T-cell (primary cell): ENCODE measurements around the gene SPHK2. TPM values are rescaled to one million over a fixed set of nuclear protein-coding genes. Genes with fewer than 3 reads are reported as not detected.

Source experiments
- ATAC-seq, 4 experiments: fragments of 200-7000 bp in 3 of 4; fragments of 150-1000 bp in 1 of 4; cut with Tn5 transposase; replicated peaks in 1 of 4; 1 replicate in 3 of 4; 2 replicates in 1 of 4; pipeline ENCODE4 v1.10.0; 2021; ENCODE audit warnings: moderate library complexity in 3 of 4, mild to moderate bottlenecking in 2 of 4, moderate number of reproducible peaks in 1 of 4
- CTCF ChIA-PET, 2 donors: fragments of 300-600 bp; sonication (Branson Sonifier 250); formaldehyde crosslinking; loops; one replicate each; lab custom pipeline; 2022; ENCODE audit warnings: antibody characterized with exemption in 2 of 2; lab: Charles Lee
- POLR2A ChIA-PET, 2 donors: fragments of 300-600 bp; sonication (Branson Sonifier 250); formaldehyde crosslinking; loops; one replicate each; lab custom pipeline; 2022; ENCODE audit warnings: antibody characterized with exemption in 2 of 2; lab: Charles Lee
- DNase-seq, 35 experiments: peaks; one replicate each; pipeline versions ENCODE4 v3.0.0 to v3.0.0-alpha.2; 2013 to 2023
- H3K27ac ChIP-seq: one replicate; pipeline ENCODE4 v1.5.1; 2013; ENCODE audit warnings: low read length
- H3K27me3 ChIP-seq, 2 experiments: replicated peaks in 1 of 2; 1 replicate in 1 of 2; 2 replicates in 1 of 2; pipeline versions ENCODE4 v1.6.1 to v1.7.0; 2013; ENCODE audit warnings: low read length in 1 of 2, mixed read lengths in 1 of 2; ENCODE audit not compliant: control insufficient read depth in 2 of 2, insufficient read depth in 2 of 2; ENCODE audit errors: extremely low read depth in 1 of 2
- H3K36me3 ChIP-seq, 2 donors: 1 replicate in 1 of 2; 2 replicates in 1 of 2; pipeline versions ENCODE4 v1.6.1 to v1.7.0; 2013; ENCODE audit warnings: low read length in 1 of 2; ENCODE audit not compliant: control insufficient read depth in 2 of 2, insufficient read depth in 1 of 2; ENCODE audit errors: extremely low read depth in 1 of 2
- H3K4me1 ChIP-seq, 2 experiments: 1 replicate in 1 of 2; 2 replicates in 1 of 2; pipeline versions ENCODE4 v1.6.1 to v1.7.0; 2013; ENCODE audit warnings: low read length in 2 of 2, mixed read lengths in 1 of 2; ENCODE audit not compliant: insufficient read depth in 2 of 2, control insufficient read depth in 1 of 2; ENCODE audit errors: extremely low read depth in 1 of 2
- H3K4me3 ChIP-seq, 2 donors: 1 replicate in 1 of 2; 2 replicates in 1 of 2; pipeline versions ENCODE4 v1.5.1 to v1.7.0; 2013; ENCODE audit warnings: mild to moderate bottlenecking in 2 of 2, low read length in 1 of 2, moderate library complexity in 1 of 2; ENCODE audit not compliant: control insufficient read depth in 1 of 2; ENCODE audit errors: extremely low read depth in 1 of 2
- H3K9me3 ChIP-seq: 2 replicates; pipeline ENCODE4 v1.7.0; 2013
- H3K27ac Mint-ChIP-seq, 2 donors: one replicate each; pipeline ENCODE4 v1.8.0; 2020 to 2021; ENCODE audit warnings: mild to moderate bottlenecking in 2 of 2, mixed read lengths in 2 of 2
- H3K27me3 Mint-ChIP-seq, 2 donors: one replicate each; pipeline ENCODE4 v1.8.0; 2021 to 2022; ENCODE audit warnings: mixed read lengths in 2 of 2
- H3K36me3 Mint-ChIP-seq: one replicate; pipeline ENCODE4 v1.8.0; 2021; ENCODE audit warnings: mixed read lengths
- H3K4me1 Mint-ChIP-seq, 3 donors: one replicate each; pipeline ENCODE4 v1.8.0; 2020 to 2022; ENCODE audit warnings: mixed read lengths in 3 of 3, mild to moderate bottlenecking in 1 of 3
- H3K4me3 Mint-ChIP-seq, 3 donors: one replicate each; pipeline ENCODE4 v1.8.0; 2020 to 2022; ENCODE audit warnings: mild to moderate bottlenecking in 3 of 3, mixed read lengths in 3 of 3, moderate library complexity in 3 of 3
- H3K9me3 Mint-ChIP-seq, 3 donors: one replicate each; pipeline ENCODE4 v1.8.0; 2020 to 2022; ENCODE audit warnings: mixed read lengths in 3 of 3
- WGBS: methylation state at CpG from one replicate; pipeline ENCODE4 v1.1.5; 2013; ENCODE audit warnings: missing lambda C conversion rate; ENCODE audit not compliant: insufficient coverage; 5-methylcytosine and 5-hydroxymethylcytosine counted together
- total RNA-seq, 35 experiments: library from RNA in 6 of 35; stranded (reverse) in 6 of 35; fragments of 120-200 nt in 1 of 35; gene quantifications; one replicate each; pipeline versions ENCODE4 v1.2.1 to v1.2.4 and lab custom pipeline; 2013 to 2026

SPHK2 gene
- total RNA-seq, 5 donors from 2014 or later (not counting 1 experiment from before 2014, with no cell fraction given), result 18.0 to 37.0 (median 31.8) TPM

- Mint-ChIP-seq H3K9me3 (no peaks in the 10 kb centered on the region), H3K27ac (peak overlapping the region in 1 of 2 donors; percentile 1), H3K4me1 (peaks cover 42 to 51% (median 49%) of the 10 kb centered on the region in 3 donors), H3K36me3 (no peaks in the 10 kb centered on the region), H3K4me3 (no peak overlapping the region), H3K27me3 (no peaks in the 10 kb centered on the region)
- Histone ChIP-seq H3K27ac (no peak overlapping the region), H3K27me3 (peaks cover 0 to 4% of the 10 kb centered on the region in 2 experiments), H3K4me3 (no peak overlapping the region), H3K36me3 (no peaks in the 10 kb centered on the region), H3K9me3 (no peaks in the 10 kb centered on the region), H3K4me1 (peaks cover 5 to 58% of the 10 kb centered on the region in 2 experiments)
- DNase-seq, result no peak
- ATAC-seq, result no peak
- ChIA-PET POLR2A (interaction anchor here in 1 of 2 donors (0.6 kb wide), 1 partner anchor 232 kb away, joined by 5 read pairs; no protein-coding TSS in a partner anchor), CTCF (no interaction called here)
- 93% methylated on average over 3 of the region's 5 CpGs for WGBS
Measured at GRCh38 chr19:48642862-48643261, 23.6 kb downstream of the SPHK2 start.

GRCh38 chr19:48644355-48644754, 25.0 kb downstream of the SPHK2 start:
- peaks cover 39 to 48% (median 47%) of the 10 kb centered on the region in 3 donors for H3K4me1 Mint-ChIP-seq

GRCh38 chr19:48644839-48645619, 25.7 kb downstream of the SPHK2 start:
- Histone ChIP-seq H3K4me3 (peak overlapping the region; percentile 59 to 71), H3K27me3 (no peaks in the 10 kb centered on the region), H3K9me3 (no peaks in the 10 kb centered on the region), H3K27ac (peak overlapping the region; percentile 77), H3K36me3 (no peaks in the 10 kb centered on the region), H3K4me1 (peaks cover 5 to 55% of the 10 kb centered on the region in 2 experiments)
- Mint-ChIP-seq H3K4me3 (peak overlapping the region; percentile 80 to 99 (median 90)), H3K27ac (peak overlapping the region; percentile 91 to 92), H3K4me1 (peaks cover 40 to 52% (median 47%) of the 10 kb centered on the region in 3 donors), H3K27me3 (no peaks in the 10 kb centered on the region), H3K9me3 (no peaks in the 10 kb centered on the region), H3K36me3 (no peaks in the 10 kb centered on the region)
- DNase-seq (peak; percentile 54 to 87 (median 70)), ATAC-seq (peak; percentile 61 to 65 (median 64))
- WGBS, result 4% methylated on average over 15 of the region's 25 CpGs
- CTCF ChIA-PET, result interaction anchor here in 1 of 2 donors (0.7 to 1.9 kb wide), 4 partner anchors 30 to 813 kb away, joined by 3 to 8 read pairs (median 5); no protein-coding TSS in a partner anchor
- POLR2A ChIA-PET, result interaction anchor here in 1 of 2 donors (0.5 kb wide), 2 partner anchors 198 to 349 kb away, joined by 3 to 5 read pairs; partner anchors contain the start of gene RUVBL2

More at GRCh38 chr19:48644355-48644754, 25.0 kb downstream of the SPHK2 start:
- peak overlapping the region; percentile 77 for H3K27ac ChIP-seq
- H3K4me3 ChIP-seq, result no peak overlapping the region
- Mint-ChIP-seq H3K4me3 (peak overlapping the region in 2 of 3 donors; percentile 80 to 99), H3K27me3 (no peaks in the 10 kb centered on the region), H3K36me3 (no peaks in the 10 kb centered on the region), H3K9me3 (no peaks in the 10 kb centered on the region), H3K27ac (peak overlapping the region in 1 of 2 donors; percentile 92)
- no peak for ATAC-seq
- no peaks in the 10 kb centered on the region for H3K27me3 ChIP-seq
- no peaks in the 10 kb centered on the region for H3K36me3 ChIP-seq
- DNase-seq, result no peak
- H3K4me1 ChIP-seq, result peaks cover 3 to 57% of the 10 kb centered on the region in 2 experiments
- POLR2A ChIA-PET, result interaction anchor here in 1 of 2 donors (0.5 kb wide), 1 partner anchor 349 kb away, joined by 3 read pairs; the partner anchor contains the start of gene RUVBL2
- WGBS, result no CpG with 5 or more reads among the region's 4 CpGs
- CTCF ChIA-PET, result interaction anchor here in 1 of 2 donors (0.7 kb wide), 1 partner anchor 814 kb away, joined by 3 read pairs; no protein-coding TSS in a partner anchor
- no peaks in the 10 kb centered on the region for H3K9me3 ChIP-seq

- peak overlapping the region; percentile 59 to 71 for H3K4me3 ChIP-seq
- no peaks in the 10 kb centered on the region for H3K36me3 ChIP-seq
- H3K27me3 ChIP-seq, result no peaks in the 10 kb centered on the region
- Mint-ChIP-seq H3K9me3 (no peaks in the 10 kb centered on the region), H3K27ac (peak overlapping the region; percentile 91 to 92), H3K4me1 (peaks cover 39 to 52% (median 46%) of the 10 kb centered on the region in 3 donors), H3K36me3 (no peaks in the 10 kb centered on the region), H3K4me3 (peak overlapping the region; percentile 80 to 99 (median 90)), H3K27me3 (no peaks in the 10 kb centered on the region)
- H3K27ac ChIP-seq, result peak overlapping the region; percentile 77
- DNase-seq (peak in 2 of 35 experiments; percentile 24 to 31), ATAC-seq (no peak)
- ChIA-PET CTCF (interaction anchor here in 1 of 2 donors (0.6 to 1.9 kb wide), 4 partner anchors 29 to 312 kb away, joined by 3 to 8 read pairs (median 5); no protein-coding TSS in a partner anchor), POLR2A (interaction anchor here in 1 of 2 donors (0.5 kb wide), 1 partner anchor 198 kb away, joined by 5 read pairs; no protein-coding TSS in a partner anchor)
- peaks cover 5 to 58% of the 10 kb centered on the region in 2 experiments for H3K4me1 ChIP-seq
- 1% methylated on average over 6 of the region's 6 CpGs for WGBS
- H3K9me3 ChIP-seq, result no peaks in the 10 kb centered on the region
Measured at GRCh38 chr19:48645620-48646000, 26.3 kb downstream of the SPHK2 start.

- H3K4me3 Mint-ChIP-seq, result peak within 1 kb of the TSS; percentile 80 to 99 (median 90)
- H3K36me3 Mint-ChIP-seq, result no peaks in the 10 kb centered on the region
- peaks cover 5 to 58% of the 10 kb centered on the region in 2 experiments for H3K4me1 ChIP-seq
- ATAC-seq, result peak; percentile 81 to 91 (median 85)
- WGBS, result under 1% methylated on average over 24 of the region's 33 CpGs
- ChIA-PET POLR2A (interaction anchor here in 1 of 2 donors (0.5 kb wide), 1 partner anchor 197 kb away, joined by 5 read pairs; no protein-coding TSS in a partner anchor), CTCF (interaction anchor here in 1 of 2 donors (0.6 to 1.9 kb wide), 4 partner anchors 29 to 312 kb away, joined by 3 to 8 read pairs (median 5); no protein-coding TSS in a partner anchor)
- H3K27ac ChIP-seq, result peak within 1 kb of the TSS; percentile 77
- H3K27ac Mint-ChIP-seq, result peak within 1 kb of the TSS; percentile 91 to 92
- H3K9me3 ChIP-seq, result no peaks in the 10 kb centered on the region
- no peaks in the 10 kb centered on the region for H3K9me3 Mint-ChIP-seq
- peak within 1 kb of the TSS; percentile 59 to 71 for H3K4me3 ChIP-seq
- peaks cover 41 to 52% (median 49%) of the 10 kb centered on the region in 3 donors for H3K4me1 Mint-ChIP-seq
- H3K27me3 ChIP-seq, result no peaks in the 10 kb centered on the region
- DNase-seq, result peak; percentile 87 to 95 (median 92)
- no peaks in the 10 kb centered on the region for H3K27me3 Mint-ChIP-seq
- H3K36me3 ChIP-seq, result no peaks in the 10 kb centered on the region
Measured at GRCh38 chr19:48646001-48646721, 26.9 kb downstream of the SPHK2 start, which contains the start of gene CA11. Gene CA11, minus strand, starts transcription at chr19:48646187. Its CDS starts 555 bp downstream, at chr19:48645632.
